ENCODE measurements around the gene LDB1. TPM values are rescaled to one million over a fixed set of nuclear protein-coding genes. Genes with fewer than 3 reads are reported as not detected.

The LDB1 gene
- total and polyA plus RNA-seq, 4 donors = 2.4 to 51.9 (median 10.3) TPM

- no peak for TF ChIP-seq FOXA2 (IDR thresholded peaks at IDR 0.05)
Observed at GRCh38 chr10:102069071-102069470, 51.1 kb downstream of the LDB1 start (continued).

- Histone ChIP-seq H3K9ac (ENCODE audit: low read depth in 1 of 2, low read length in 2 of 2) (no peak overlapping the region), H3K36me3 (ENCODE audit: control insufficient read depth in 4 of 4, insufficient read depth in 3 of 4, low read depth in 1 of 4, low read length in 3 of 4) (peaks cover 0 to 2% (median 0%) of the 10 kb centered on the region in 4 donors), H3K4me1 (ENCODE audit: control insufficient read depth in 4 of 4, insufficient read depth in 4 of 4, low read length in 3 of 4) (peaks cover 11 to 22% (median 15%) of the 10 kb centered on the region in 4 donors), H3K4me3 (ENCODE audit: low read depth in 1 of 3, low read length in 3 of 3) (no peak overlapping the region), H3K27me3 (ENCODE audit: control insufficient read depth in 4 of 4, insufficient read depth in 4 of 4, low read length in 3 of 4) (no peaks in the 10 kb centered on the region), H3K9me3 (ENCODE audit: control insufficient read depth in 4 of 4, low read length in 3 of 4) (no peaks in the 10 kb centered on the region), H3K27ac (ENCODE audit: low read depth in 1 of 2, low read length in 2 of 2) (no peak overlapping the region)
- WGBS = 62% methylated on average over 1 of the region's 1 CpG
- DNase-seq (ENCODE audit: low spot score) = no peak
- no peak for TF ChIP-seq FOXA2 (IDR thresholded peaks at IDR 0.05)
- no peak for TF ChIP-seq JUND (IDR thresholded peaks at IDR 0.05)
- TF ChIP-seq, protein P1, sequence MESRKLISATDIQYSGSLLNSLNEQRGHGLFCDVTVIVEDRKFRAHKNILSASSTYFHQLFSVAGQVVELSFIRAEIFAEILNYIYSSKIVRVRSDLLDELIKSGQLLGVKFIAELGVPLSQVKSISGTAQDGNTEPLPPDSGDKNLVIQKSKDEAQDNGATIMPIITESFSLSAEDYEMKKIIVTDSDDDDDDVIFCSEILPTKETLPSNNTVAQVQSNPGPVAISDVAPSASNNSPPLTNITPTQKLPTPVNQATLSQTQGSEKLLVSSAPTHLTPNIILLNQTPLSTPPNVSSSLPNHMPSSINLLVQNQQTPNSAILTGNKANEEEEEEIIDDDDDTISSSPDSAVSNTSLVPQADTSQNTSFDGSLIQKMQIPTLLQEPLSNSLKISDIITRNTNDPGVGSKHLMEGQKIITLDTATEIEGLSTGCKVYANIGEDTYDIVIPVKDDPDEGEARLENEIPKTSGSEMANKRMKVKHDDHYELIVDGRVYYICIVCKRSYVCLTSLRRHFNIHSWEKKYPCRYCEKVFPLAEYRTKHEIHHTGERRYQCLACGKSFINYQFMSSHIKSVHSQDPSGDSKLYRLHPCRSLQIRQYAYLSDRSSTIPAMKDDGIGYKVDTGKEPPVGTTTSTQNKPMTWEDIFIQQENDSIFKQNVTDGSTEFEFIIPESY (IDR thresholded peaks at IDR 0.05) = no peak
- TF ChIP-seq RXRA (IDR thresholded peaks at IDR 0.05) = no peak
Observed at GRCh38 chr10:102068216-102068615, 52.0 kb downstream of the LDB1 start.

DNA sequence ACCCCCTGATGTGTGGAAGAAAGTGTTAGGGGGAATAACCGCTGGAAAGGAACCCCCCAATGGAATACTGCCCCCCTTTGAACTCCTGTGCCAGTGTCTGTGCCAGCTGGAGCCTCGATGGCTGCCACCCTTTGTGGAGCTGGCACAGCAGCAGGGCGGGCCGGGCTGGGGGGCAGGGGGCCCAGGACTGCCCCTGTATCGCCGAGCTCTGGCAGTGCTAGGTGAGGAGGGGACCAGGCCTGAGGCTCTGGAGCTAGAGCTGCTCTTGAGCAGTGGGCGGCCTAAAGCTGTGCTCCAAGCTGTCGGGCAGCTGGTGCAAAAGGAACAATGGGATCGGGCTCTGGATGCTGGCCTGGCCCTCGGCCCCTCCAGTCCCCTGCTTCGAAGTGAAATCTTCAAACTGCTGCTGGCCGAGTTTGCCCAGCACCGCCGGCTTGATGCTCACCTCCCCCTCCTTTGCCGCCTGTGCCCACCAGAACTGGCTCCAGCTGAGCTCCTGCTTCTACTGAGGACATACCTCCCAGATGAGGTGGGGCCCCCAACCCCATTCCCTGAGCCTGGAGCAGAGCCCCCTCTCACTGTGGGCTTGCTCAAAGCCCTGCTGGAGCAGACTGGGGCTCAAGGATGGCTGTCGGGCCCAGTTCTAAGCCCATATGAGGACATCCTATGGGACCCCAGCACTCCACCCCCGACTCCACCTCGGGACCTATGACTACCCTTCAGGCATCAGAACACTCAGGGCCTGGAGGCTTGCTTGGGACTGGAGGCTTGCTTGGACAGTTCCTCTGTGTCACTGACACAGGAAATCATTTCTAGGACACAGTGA is 52.9 kb downstream of the LDB1 start:
- H3K9ac ChIP-seq (ENCODE audit: low read depth in 1 of 2, low read length in 2 of 2) = no peak overlapping the region

More for the DNA sequence above, 52.9 kb downstream of the LDB1 start:
- H3K27ac ChIP-seq (ENCODE audit: low read depth in 1 of 2, low read length in 2 of 2) = no peak overlapping the region
- H3K4me1 ChIP-seq (ENCODE audit: control insufficient read depth in 4 of 4, insufficient read depth in 4 of 4, low read length in 3 of 4) = peaks cover 11 to 22% (median 15%) of the 10 kb centered on the region in 4 donors
- WGBS = 93% methylated on average over 18 of the region's 18 CpGs
- no peak for DNase-seq (ENCODE audit: low spot score)
- H3K27me3 ChIP-seq (ENCODE audit: control insufficient read depth in 4 of 4, insufficient read depth in 4 of 4, low read length in 3 of 4) = no peaks in the 10 kb centered on the region
- no peak overlapping the region for H3K4me3 ChIP-seq (ENCODE audit: low read depth in 1 of 3, low read length in 3 of 3)
- peaks cover 0 to 2% (median 0%) of the 10 kb centered on the region in 4 donors for H3K36me3 ChIP-seq (ENCODE audit: control insufficient read depth in 4 of 4, insufficient read depth in 3 of 4, low read depth in 1 of 4, low read length in 3 of 4)
- TF ChIP-seq HNF4A (conservative IDR thresholded peaks at IDR 0.05) = no peak
- no peak for TF ChIP-seq JUND (IDR thresholded peaks at IDR 0.05)
- no peak for TF ChIP-seq RAD21 (IDR thresholded peaks at IDR 0.05)
- TF ChIP-seq FOXA1 (IDR thresholded peaks at IDR 0.05) = no peak
- TF ChIP-seq, protein P2, sequence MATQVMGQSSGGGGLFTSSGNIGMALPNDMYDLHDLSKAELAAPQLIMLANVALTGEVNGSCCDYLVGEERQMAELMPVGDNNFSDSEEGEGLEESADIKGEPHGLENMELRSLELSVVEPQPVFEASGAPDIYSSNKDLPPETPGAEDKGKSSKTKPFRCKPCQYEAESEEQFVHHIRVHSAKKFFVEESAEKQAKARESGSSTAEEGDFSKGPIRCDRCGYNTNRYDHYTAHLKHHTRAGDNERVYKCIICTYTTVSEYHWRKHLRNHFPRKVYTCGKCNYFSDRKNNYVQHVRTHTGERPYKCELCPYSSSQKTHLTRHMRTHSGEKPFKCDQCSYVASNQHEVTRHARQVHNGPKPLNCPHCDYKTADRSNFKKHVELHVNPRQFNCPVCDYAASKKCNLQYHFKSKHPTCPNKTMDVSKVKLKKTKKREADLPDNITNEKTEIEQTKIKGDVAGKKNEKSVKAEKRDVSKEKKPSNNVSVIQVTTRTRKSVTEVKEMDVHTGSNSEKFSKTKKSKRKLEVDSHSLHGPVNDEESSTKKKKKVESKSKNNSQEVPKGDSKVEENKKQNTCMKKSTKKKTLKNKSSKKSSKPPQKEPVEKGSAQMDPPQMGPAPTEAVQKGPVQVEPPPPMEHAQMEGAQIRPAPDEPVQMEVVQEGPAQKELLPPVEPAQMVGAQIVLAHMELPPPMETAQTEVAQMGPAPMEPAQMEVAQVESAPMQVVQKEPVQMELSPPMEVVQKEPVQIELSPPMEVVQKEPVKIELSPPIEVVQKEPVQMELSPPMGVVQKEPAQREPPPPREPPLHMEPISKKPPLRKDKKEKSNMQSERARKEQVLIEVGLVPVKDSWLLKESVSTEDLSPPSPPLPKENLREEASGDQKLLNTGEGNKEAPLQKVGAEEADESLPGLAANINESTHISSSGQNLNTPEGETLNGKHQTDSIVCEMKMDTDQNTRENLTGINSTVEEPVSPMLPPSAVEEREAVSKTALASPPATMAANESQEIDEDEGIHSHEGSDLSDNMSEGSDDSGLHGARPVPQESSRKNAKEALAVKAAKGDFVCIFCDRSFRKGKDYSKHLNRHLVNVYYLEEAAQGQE (IDR thresholded peaks at IDR 0.05) = no peak
- TF ChIP-seq RXRA (IDR thresholded peaks at IDR 0.05) = no peak
- TF ChIP-seq SP1 (IDR thresholded peaks at IDR 0.05) = no peak
- TF ChIP-seq FOXA2 (IDR thresholded peaks at IDR 0.05) = no peak
- no peak for TF ChIP-seq MAX (IDR thresholded peaks at IDR 0.05)
- no peak for TF ChIP-seq HNF4G (IDR thresholded peaks at IDR 0.05)
- TF ChIP-seq, protein P3, sequence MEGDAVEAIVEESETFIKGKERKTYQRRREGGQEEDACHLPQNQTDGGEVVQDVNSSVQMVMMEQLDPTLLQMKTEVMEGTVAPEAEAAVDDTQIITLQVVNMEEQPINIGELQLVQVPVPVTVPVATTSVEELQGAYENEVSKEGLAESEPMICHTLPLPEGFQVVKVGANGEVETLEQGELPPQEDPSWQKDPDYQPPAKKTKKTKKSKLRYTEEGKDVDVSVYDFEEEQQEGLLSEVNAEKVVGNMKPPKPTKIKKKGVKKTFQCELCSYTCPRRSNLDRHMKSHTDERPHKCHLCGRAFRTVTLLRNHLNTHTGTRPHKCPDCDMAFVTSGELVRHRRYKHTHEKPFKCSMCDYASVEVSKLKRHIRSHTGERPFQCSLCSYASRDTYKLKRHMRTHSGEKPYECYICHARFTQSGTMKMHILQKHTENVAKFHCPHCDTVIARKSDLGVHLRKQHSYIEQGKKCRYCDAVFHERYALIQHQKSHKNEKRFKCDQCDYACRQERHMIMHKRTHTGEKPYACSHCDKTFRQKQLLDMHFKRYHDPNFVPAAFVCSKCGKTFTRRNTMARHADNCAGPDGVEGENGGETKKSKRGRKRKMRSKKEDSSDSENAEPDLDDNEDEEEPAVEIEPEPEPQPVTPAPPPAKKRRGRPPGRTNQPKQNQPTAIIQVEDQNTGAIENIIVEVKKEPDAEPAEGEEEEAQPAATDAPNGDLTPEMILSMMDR (IDR thresholded peaks at IDR 0.05; ENCODE audit: low read depth, low read length, missing input control) = no peak
- TF ChIP-seq EGR1 (IDR thresholded peaks at IDR 0.05; ENCODE audit: low read depth in 2 of 2) = no peak
- TF ChIP-seq, protein P1 (IDR thresholded peaks at IDR 0.05) = no peak
- TF ChIP-seq YY1 (IDR thresholded peaks at IDR 0.05) = no peak
- TF ChIP-seq NR2F2 (IDR thresholded peaks at IDR 0.05) = no peak
- H3K9me3 ChIP-seq (ENCODE audit: control insufficient read depth in 4 of 4, low read length in 3 of 4) = no peaks in the 10 kb centered on the region

Data from liver (tissue), 9 donors.